ENCODE results near the gene SNTB2. TPM values are rescaled to one million over a fixed set of nuclear protein-coding genes. Genes with fewer than 3 reads are reported as not detected.

SNTB2 gene
- total and polyA plus RNA-seq, 2 of the 13 experiments (the other 11 are each of a cell fraction or from before 2014, with no cell fraction given) = 11.5 to 19.2 TPM

DNA sequence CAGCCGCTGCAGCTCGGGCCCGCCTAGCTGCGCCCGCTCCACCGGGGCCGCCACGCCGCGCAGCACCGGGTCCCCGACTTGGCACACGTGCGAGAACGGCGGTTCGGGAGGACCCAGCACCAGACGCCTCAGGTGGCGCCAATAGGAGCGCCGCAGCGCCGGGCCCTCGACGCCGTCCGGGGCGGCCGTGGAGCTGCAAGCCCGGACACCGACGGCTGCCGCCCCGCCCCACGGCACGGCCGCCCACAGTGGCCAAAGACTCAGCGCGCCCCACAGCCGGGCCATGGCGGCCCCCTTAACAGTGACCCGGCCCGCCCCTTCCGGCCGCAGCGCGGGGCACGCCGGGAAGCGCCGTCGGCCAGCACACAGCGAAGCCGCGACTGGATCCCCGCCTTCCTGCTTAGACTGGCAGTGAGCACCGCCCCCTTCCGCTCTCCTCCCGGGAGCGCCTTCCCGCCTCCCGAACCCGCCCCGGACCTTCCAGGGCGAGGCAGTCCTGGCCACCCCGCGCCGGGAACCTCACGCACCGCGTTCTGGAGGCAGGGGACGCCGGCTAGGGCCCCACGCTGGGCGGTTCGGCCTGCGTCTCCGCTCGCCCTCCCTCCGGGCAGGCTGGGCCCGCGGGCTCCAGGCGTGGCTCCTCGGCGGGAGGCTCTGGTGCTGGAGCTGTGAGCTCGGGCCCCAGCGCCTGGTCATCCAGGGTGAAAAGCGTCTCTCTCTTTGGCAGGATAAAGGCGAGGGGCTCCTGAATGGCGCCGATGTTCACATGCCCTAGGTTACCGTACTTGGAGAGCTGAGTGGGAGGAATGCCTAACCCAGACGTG is 143.5 kb downstream of the SNTB2 start, which contains the start of gene PDF (continued):
- TF ChIP-seq ZNF274 (CRISPR knock-in tag; IDR thresholded peaks at IDR 0.05) = peak; percentile 80
- TF ChIP-seq KAT8 (CRISPR knock-in tag; IDR thresholded peaks at IDR 0.05) = peak; percentile 94
- TF ChIP-seq, protein P1, sequence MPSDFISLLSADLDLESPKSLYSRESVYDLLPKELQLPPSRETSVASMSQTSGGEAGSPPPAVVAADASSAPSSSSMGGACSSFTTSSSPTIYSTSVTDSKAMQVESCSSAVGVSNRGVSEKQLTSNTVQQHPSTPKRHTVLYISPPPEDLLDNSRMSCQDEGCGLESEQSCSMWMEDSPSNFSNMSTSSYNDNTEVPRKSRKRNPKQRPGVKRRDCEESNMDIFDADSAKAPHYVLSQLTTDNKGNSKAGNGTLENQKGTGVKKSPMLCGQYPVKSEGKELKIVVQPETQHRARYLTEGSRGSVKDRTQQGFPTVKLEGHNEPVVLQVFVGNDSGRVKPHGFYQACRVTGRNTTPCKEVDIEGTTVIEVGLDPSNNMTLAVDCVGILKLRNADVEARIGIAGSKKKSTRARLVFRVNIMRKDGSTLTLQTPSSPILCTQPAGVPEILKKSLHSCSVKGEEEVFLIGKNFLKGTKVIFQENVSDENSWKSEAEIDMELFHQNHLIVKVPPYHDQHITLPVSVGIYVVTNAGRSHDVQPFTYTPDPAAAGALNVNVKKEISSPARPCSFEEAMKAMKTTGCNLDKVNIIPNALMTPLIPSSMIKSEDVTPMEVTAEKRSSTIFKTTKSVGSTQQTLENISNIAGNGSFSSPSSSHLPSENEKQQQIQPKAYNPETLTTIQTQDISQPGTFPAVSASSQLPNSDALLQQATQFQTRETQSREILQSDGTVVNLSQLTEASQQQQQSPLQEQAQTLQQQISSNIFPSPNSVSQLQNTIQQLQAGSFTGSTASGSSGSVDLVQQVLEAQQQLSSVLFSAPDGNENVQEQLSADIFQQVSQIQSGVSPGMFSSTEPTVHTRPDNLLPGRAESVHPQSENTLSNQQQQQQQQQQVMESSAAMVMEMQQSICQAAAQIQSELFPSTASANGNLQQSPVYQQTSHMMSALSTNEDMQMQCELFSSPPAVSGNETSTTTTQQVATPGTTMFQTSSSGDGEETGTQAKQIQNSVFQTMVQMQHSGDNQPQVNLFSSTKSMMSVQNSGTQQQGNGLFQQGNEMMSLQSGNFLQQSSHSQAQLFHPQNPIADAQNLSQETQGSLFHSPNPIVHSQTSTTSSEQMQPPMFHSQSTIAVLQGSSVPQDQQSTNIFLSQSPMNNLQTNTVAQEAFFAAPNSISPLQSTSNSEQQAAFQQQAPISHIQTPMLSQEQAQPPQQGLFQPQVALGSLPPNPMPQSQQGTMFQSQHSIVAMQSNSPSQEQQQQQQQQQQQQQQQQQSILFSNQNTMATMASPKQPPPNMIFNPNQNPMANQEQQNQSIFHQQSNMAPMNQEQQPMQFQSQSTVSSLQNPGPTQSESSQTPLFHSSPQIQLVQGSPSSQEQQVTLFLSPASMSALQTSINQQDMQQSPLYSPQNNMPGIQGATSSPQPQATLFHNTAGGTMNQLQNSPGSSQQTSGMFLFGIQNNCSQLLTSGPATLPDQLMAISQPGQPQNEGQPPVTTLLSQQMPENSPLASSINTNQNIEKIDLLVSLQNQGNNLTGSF (CRISPR knock-in tag; IDR thresholded peaks at IDR 0.05) = 0 out of 2 replicates have a peak, but pooled peaks have one; percentile 36
- TF ChIP-seq, protein P2, sequence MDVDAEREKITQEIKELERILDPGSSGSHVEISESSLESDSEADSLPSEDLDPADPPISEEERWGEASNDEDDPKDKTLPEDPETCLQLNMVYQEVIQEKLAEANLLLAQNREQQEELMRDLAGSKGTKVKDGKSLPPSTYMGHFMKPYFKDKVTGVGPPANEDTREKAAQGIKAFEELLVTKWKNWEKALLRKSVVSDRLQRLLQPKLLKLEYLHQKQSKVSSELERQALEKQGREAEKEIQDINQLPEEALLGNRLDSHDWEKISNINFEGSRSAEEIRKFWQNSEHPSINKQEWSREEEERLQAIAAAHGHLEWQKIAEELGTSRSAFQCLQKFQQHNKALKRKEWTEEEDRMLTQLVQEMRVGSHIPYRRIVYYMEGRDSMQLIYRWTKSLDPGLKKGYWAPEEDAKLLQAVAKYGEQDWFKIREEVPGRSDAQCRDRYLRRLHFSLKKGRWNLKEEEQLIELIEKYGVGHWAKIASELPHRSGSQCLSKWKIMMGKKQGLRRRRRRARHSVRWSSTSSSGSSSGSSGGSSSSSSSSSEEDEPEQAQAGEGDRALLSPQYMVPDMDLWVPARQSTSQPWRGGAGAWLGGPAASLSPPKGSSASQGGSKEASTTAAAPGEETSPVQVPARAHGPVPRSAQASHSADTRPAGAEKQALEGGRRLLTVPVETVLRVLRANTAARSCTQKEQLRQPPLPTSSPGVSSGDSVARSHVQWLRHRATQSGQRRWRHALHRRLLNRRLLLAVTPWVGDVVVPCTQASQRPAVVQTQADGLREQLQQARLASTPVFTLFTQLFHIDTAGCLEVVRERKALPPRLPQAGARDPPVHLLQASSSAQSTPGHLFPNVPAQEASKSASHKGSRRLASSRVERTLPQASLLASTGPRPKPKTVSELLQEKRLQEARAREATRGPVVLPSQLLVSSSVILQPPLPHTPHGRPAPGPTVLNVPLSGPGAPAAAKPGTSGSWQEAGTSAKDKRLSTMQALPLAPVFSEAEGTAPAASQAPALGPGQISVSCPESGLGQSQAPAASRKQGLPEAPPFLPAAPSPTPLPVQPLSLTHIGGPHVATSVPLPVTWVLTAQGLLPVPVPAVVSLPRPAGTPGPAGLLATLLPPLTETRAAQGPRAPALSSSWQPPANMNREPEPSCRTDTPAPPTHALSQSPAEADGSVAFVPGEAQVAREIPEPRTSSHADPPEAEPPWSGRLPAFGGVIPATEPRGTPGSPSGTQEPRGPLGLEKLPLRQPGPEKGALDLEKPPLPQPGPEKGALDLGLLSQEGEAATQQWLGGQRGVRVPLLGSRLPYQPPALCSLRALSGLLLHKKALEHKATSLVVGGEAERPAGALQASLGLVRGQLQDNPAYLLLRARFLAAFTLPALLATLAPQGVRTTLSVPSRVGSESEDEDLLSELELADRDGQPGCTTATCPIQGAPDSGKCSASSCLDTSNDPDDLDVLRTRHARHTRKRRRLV (CRISPR knock-in tag; IDR thresholded peaks at IDR 0.05) = no peak
- TF ChIP-seq, protein P3, sequence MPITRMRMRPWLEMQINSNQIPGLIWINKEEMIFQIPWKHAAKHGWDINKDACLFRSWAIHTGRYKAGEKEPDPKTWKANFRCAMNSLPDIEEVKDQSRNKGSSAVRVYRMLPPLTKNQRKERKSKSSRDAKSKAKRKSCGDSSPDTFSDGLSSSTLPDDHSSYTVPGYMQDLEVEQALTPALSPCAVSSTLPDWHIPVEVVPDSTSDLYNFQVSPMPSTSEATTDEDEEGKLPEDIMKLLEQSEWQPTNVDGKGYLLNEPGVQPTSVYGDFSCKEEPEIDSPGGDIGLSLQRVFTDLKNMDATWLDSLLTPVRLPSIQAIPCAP (CRISPR knock-in tag; IDR thresholded peaks at IDR 0.05; ENCODE audit: low read depth) = no peak; the same call in 1 of the 2 replicates
- peak; percentile 80 for TF ChIP-seq RXRA (CRISPR knock-in tag; IDR thresholded peaks at IDR 0.05)
- peak; percentile 76 for TF ChIP-seq TAF15 (IDR thresholded peaks at IDR 0.05; ENCODE audit: low read depth, low read length, poor library complexity, severe bottlenecking)
- TF ChIP-seq ZNF589 (CRISPR knock-in tag; conservative IDR thresholded peaks at IDR 0.05) = peak; percentile 83
- TF ChIP-seq, protein P4, sequence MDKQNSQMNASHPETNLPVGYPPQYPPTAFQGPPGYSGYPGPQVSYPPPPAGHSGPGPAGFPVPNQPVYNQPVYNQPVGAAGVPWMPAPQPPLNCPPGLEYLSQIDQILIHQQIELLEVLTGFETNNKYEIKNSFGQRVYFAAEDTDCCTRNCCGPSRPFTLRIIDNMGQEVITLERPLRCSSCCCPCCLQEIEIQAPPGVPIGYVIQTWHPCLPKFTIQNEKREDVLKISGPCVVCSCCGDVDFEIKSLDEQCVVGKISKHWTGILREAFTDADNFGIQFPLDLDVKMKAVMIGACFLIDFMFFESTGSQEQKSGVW (CRISPR knock-in tag; IDR thresholded peaks at IDR 0.05; ENCODE audit: borderline replicate concordance) = 0 out of 2 replicates have a peak, but pooled peaks have one; percentile 11
- peak; percentile 90 for TF ChIP-seq ZNF350 (CRISPR knock-in tag; IDR thresholded peaks at IDR 0.05; ENCODE audit: borderline replicate concordance, low read depth)
- TF ChIP-seq HMG20A (CRISPR knock-in tag; IDR thresholded peaks at IDR 0.05; ENCODE audit: borderline replicate concordance) = peak; percentile 29; the same call in 1 of the 2 replicates
- no peak for TF ChIP-seq ZZZ3 (CRISPR knock-in tag; IDR thresholded peaks at IDR 0.05; ENCODE audit: borderline replicate concordance)
- peak; percentile 89 for TF ChIP-seq PHF20 (CRISPR knock-in tag; IDR thresholded peaks at IDR 0.05)
- no peak for TF ChIP-seq HMG20B (CRISPR knock-in tag; conservative IDR thresholded peaks at IDR 0.05)
- no peak for TF ChIP-seq ZNF224 (CRISPR knock-in tag; IDR thresholded peaks at IDR 0.05)
- TF ChIP-seq ZNF205 (CRISPR knock-in tag; IDR thresholded peaks at IDR 0.05) = peak; percentile 80; the same call in 1 of the 2 replicates
- no peak for TF ChIP-seq ZNF292 (CRISPR knock-in tag; IDR thresholded peaks at IDR 0.05; ENCODE audit: borderline replicate concordance, low read depth)
